ENCODE data around the gene FGF4. TPM values are rescaled to one million over a fixed set of nuclear protein-coding genes. Genes with fewer than 3 reads are reported as not detected.

FGF4 gene
- total RNA-seq, 1 donor from 2014 or later, result not detected

GRCh38 chr11:69815973-69816372 lies 40.8 kb upstream of the FGF4 start:
- no peak for TF ChIP-seq CTCF (IDR thresholded peaks at IDR 0.05; ENCODE audit: insufficient read depth, low read length, poor library complexity, severe bottlenecking)
- H3K4me3 ChIP-seq (ENCODE audit: low read depth, low read length), result no peak overlapping the region
- DNase-seq (ENCODE audit: low read depth), result no peak
- H3K27me3 ChIP-seq (ENCODE audit: control insufficient read depth, insufficient read depth, low read length), result peaks cover 57% of the 10 kb centered on the region
- H3K36me3 ChIP-seq (ENCODE audit: control insufficient read depth, insufficient read depth, low read length), result no peaks in the 10 kb centered on the region

GRCh38 chr11:69814902-69815301 lies 39.8 kb upstream of the FGF4 start:
- TF ChIP-seq CTCF (IDR thresholded peaks at IDR 0.05; ENCODE audit: insufficient read depth, low read length, poor library complexity, severe bottlenecking), result no peak
- Histone ChIP-seq H3K27me3 (ENCODE audit: control insufficient read depth, insufficient read depth, low read length) (peaks cover 47% of the 10 kb centered on the region), H3K36me3 (ENCODE audit: control insufficient read depth, insufficient read depth, low read length) (no peaks in the 10 kb centered on the region), H3K4me3 (ENCODE audit: low read depth, low read length) (no peak overlapping the region)
- DNase-seq (ENCODE audit: low read depth), result no peak

- Histone ChIP-seq H3K27me3 (ENCODE audit: control insufficient read depth, insufficient read depth, low read length) (peaks cover 43% of the 10 kb centered on the region), H3K36me3 (ENCODE audit: control insufficient read depth, insufficient read depth, low read length) (no peaks in the 10 kb centered on the region), H3K4me3 (ENCODE audit: low read depth, low read length) (no peak overlapping the region)
- no peak for TF ChIP-seq CTCF (IDR thresholded peaks at IDR 0.05; ENCODE audit: insufficient read depth, low read length, poor library complexity, severe bottlenecking)
- DNase-seq (ENCODE audit: low read depth), result no peak
Measured at GRCh38 chr11:69814411-69814810, 39.3 kb upstream of the FGF4 start.

- Histone ChIP-seq H3K4me3 (ENCODE audit: low read depth, low read length) (no peak overlapping the region), H3K36me3 (ENCODE audit: control insufficient read depth, insufficient read depth, low read length) (no peaks in the 10 kb centered on the region), H3K27me3 (ENCODE audit: control insufficient read depth, insufficient read depth, low read length) (peaks cover 44% of the 10 kb centered on the region)
- TF ChIP-seq CTCF (IDR thresholded peaks at IDR 0.05; ENCODE audit: insufficient read depth, low read length, poor library complexity, severe bottlenecking), result no peak
- DNase-seq (ENCODE audit: low read depth), result no peak
Measured at GRCh38 chr11:69813839-69814238, 38.7 kb upstream of the FGF4 start.

GRCh38 chr11:69812946-69813345 lies 37.8 kb upstream of the FGF4 start:
- peaks cover 44% of the 10 kb centered on the region for H3K27me3 ChIP-seq (ENCODE audit: control insufficient read depth, insufficient read depth, low read length)
- DNase-seq (ENCODE audit: low read depth), result no peak
- no peaks in the 10 kb centered on the region for H3K36me3 ChIP-seq (ENCODE audit: control insufficient read depth, insufficient read depth, low read length)
- no peak for TF ChIP-seq CTCF (IDR thresholded peaks at IDR 0.05; ENCODE audit: insufficient read depth, low read length, poor library complexity, severe bottlenecking)
- no peak overlapping the region for H3K4me3 ChIP-seq (ENCODE audit: low read depth, low read length)

- DNase-seq (ENCODE audit: low read depth), result no peak
- H3K36me3 ChIP-seq (ENCODE audit: control insufficient read depth, insufficient read depth, low read length), result no peaks in the 10 kb centered on the region
- H3K27me3 ChIP-seq (ENCODE audit: control insufficient read depth, insufficient read depth, low read length), result peaks cover 40% of the 10 kb centered on the region
- H3K4me3 ChIP-seq (ENCODE audit: low read depth, low read length), result no peak overlapping the region
- no peak for TF ChIP-seq CTCF (IDR thresholded peaks at IDR 0.05; ENCODE audit: insufficient read depth, low read length, poor library complexity, severe bottlenecking)
Measured at GRCh38 chr11:69812256-69812655, 37.1 kb upstream of the FGF4 start.
